ENCODE results near the gene SPATA32. TPM values are rescaled to one million over a fixed set of nuclear protein-coding genes. Genes with fewer than 3 reads are reported as not detected.
A peak's percentile ranks its signal among the peaks of the same experiment; 100 is the strongest.

SPATA32 gene
- total RNA-seq, 6 experiments from 2014 or later: not detected

- H3K27ac ChIP-seq: no peak overlapping the region
- ATAC-seq (no peak), DNase-seq (no peak)
- WGBS (ENCODE audit: insufficient coverage, low coverage, low lambda C conversion rate, missing lambda C conversion rate): no CpG with 5 or more reads among the region's 13 CpGs
- no peaks in the 10 kb centered on the region for H3K27me3 ChIP-seq
- peaks cover 0 to 18% (median 0%) of the 10 kb centered on the region in 4 donors for H3K4me1 ChIP-seq
- peaks cover 5 to 53% (median 26%) of the 10 kb centered on the region in 4 donors for H3K36me3 ChIP-seq
- TF ChIP-seq, protein P1, sequence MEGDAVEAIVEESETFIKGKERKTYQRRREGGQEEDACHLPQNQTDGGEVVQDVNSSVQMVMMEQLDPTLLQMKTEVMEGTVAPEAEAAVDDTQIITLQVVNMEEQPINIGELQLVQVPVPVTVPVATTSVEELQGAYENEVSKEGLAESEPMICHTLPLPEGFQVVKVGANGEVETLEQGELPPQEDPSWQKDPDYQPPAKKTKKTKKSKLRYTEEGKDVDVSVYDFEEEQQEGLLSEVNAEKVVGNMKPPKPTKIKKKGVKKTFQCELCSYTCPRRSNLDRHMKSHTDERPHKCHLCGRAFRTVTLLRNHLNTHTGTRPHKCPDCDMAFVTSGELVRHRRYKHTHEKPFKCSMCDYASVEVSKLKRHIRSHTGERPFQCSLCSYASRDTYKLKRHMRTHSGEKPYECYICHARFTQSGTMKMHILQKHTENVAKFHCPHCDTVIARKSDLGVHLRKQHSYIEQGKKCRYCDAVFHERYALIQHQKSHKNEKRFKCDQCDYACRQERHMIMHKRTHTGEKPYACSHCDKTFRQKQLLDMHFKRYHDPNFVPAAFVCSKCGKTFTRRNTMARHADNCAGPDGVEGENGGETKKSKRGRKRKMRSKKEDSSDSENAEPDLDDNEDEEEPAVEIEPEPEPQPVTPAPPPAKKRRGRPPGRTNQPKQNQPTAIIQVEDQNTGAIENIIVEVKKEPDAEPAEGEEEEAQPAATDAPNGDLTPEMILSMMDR (IDR thresholded peaks at IDR 0.05): no peak
- TF ChIP-seq POLR2A (IDR thresholded peaks at IDR 0.05): no peak
- H3K4me3 ChIP-seq: no peak overlapping the region
- intact Hi-C loops (cut with DNase I): no loop called here
- H3K9me3 ChIP-seq: no peaks in the 10 kb centered on the region
These were observed 4.6 kb upstream of the SPATA32 start for GRCh38 chr17:45266372-45266926.

GRCh38 chr17:45265821-45266220 lies 3.9 kb upstream of the SPATA32 start:
- H3K27ac ChIP-seq: no peak overlapping the region
- 78% methylated on average over 1 of the region's 1 CpG for WGBS (ENCODE audit: insufficient coverage, low coverage, low lambda C conversion rate, missing lambda C conversion rate)
- intact Hi-C loops (cut with DNase I): no loop called here
- TF ChIP-seq POLR2A (IDR thresholded peaks at IDR 0.05): no peak
- TF ChIP-seq, protein P1 (IDR thresholded peaks at IDR 0.05): no peak
- peaks cover 5 to 49% (median 26%) of the 10 kb centered on the region in 4 donors for H3K36me3 ChIP-seq
- peaks cover 0 to 16% (median 0%) of the 10 kb centered on the region in 4 donors for H3K4me1 ChIP-seq
- H3K27me3 ChIP-seq: no peaks in the 10 kb centered on the region
- DNase-seq (no peak), ATAC-seq (peak in 1 of 4 donors; percentile 45)
- H3K4me3 ChIP-seq: no peak overlapping the region
- H3K9me3 ChIP-seq: no peaks in the 10 kb centered on the region

DNA sequence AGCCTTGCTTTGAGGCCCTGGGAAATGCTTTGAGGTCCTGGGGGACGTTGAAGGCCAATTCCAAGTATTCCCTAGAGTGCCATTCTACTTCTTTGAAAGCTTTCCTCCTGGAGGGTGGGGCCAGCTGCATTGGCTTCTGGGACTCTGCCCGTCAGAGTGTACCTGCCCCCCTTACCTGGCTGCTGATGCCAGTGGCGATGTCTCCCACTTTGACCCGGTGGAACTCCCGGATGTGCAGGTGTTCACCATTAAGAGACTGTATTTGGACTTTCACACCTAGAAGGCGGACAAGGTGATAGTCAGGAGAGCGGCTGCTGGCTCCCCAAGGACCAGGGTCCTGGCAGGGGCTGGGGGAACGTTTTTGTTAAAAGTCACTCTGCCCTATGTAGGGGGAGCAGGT lies 3.1 kb upstream of the SPATA32 start:
- intact Hi-C loops (cut with DNase I): no loop called here
- no peak for DNase-seq
- ATAC-seq: no peak
- Histone ChIP-seq H3K4me3 (no peak overlapping the region), H3K27me3 (no peaks in the 10 kb centered on the region), H3K36me3 (peaks cover 5 to 40% (median 21%) of the 10 kb centered on the region in 4 donors), H3K4me1 (peaks cover 0 to 16% (median 0%) of the 10 kb centered on the region in 4 donors), H3K27ac (no peak overlapping the region), H3K9me3 (no peaks in the 10 kb centered on the region)
- TF ChIP-seq POLR2A (IDR thresholded peaks at IDR 0.05): no peak
- TF ChIP-seq, protein P1 (IDR thresholded peaks at IDR 0.05): no peak
- WGBS (ENCODE audit: insufficient coverage, low coverage, low lambda C conversion rate, missing lambda C conversion rate): 85% methylated on average over 4 of the region's 8 CpGs

DNA sequence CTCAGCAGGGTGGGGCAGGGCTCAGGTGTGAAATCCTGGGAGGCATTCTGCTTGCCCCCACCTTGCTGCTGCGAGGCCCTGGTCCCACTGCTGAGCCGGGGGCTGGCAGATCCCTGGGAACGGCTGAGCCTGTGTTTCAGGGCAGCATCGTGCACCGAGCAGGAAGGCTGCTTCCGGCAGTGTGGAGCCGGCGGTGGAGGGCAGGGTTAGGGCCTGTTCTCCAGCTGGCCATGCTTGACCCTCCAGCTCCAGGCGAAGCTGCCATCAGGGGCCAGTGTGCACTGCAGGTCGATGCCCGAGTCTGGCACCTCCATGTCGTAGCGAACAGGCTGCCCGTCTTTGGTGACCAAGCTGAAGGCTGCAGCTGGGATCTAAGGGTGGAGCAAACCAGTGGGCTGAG lies 2.5 kb upstream of the SPATA32 start:
- Histone ChIP-seq H3K27me3 (no peaks in the 10 kb centered on the region), H3K9me3 (no peaks in the 10 kb centered on the region), H3K36me3 (peaks cover under 1 to 35% (median 16%) of the 10 kb centered on the region in 4 donors), H3K4me3 (no peak overlapping the region), H3K27ac (no peak overlapping the region), H3K4me1 (peaks cover 0 to 16% (median 0%) of the 10 kb centered on the region in 4 donors)
- no CpG with 5 or more reads among the region's 14 CpGs for WGBS (ENCODE audit: insufficient coverage, low coverage, low lambda C conversion rate, missing lambda C conversion rate)
- ATAC-seq: no peak
- intact Hi-C loops (cut with DNase I): no loop called here
- DNase-seq: peak in 1 of 3 donors; percentile 40
- TF ChIP-seq, protein P1 (IDR thresholded peaks at IDR 0.05): no peak
- no peak for TF ChIP-seq POLR2A (IDR thresholded peaks at IDR 0.05)
